Body of pancreas (tissue), 4 donors: Measurements from ENCODE around the gene SCIN. TPM values are rescaled to one million over a fixed set of nuclear protein-coding genes. Genes with fewer than 3 reads are reported as not detected.

Source experiments
- ATAC-seq: fragments of 150-250 bp; one replicate; pipeline ENCODE4 v1.9.1; 2016
- DNase-seq, 4 donors: peaks; one replicate each; pipeline ENCODE4 v3.0.0-alpha.2; 2019
- H3K27ac ChIP-seq, 4 donors: fragments of 200-600 bp; sonication (generic); 1 replicate in 3 of 4; 2 replicates in 1 of 4; pipeline versions ENCODE4 v1.5.1 to v1.6.1; 2016 to 2019; ENCODE audit warnings: mild to moderate bottlenecking in 1 of 4, mixed read lengths in 1 of 4, moderate library complexity in 1 of 4
- H3K27me3 ChIP-seq, 2 donors: fragments of 200-600 bp; sonication (generic); one replicate each; pipeline ENCODE4 v1.6.0; 2016; ENCODE audit warnings: mild to moderate bottlenecking in 1 of 2
- H3K36me3 ChIP-seq, 2 donors: fragments of 200-600 bp; sonication (generic); replicated peaks in 1 of 2; 2 replicates each; pipeline ENCODE4 v1.5.1; 2016; ENCODE audit warnings: low read depth in 2 of 2; ENCODE audit not compliant: insufficient read depth in 1 of 2
- H3K4me1 ChIP-seq: fragments of 200-600 bp; sonication (generic); one replicate; pipeline ENCODE4 v1.6.0; 2016
- H3K4me3 ChIP-seq, 2 donors: fragments of 200-600 bp; sonication (generic); 1 replicate in 1 of 2; 2 replicates in 1 of 2; pipeline ENCODE4 v1.5.1; 2016 to 2019
- H3K9me3 ChIP-seq, 3 donors: fragments of 200-600 bp; sonication (generic); 1 replicate in 2 of 3; 2 replicates in 1 of 3; pipeline ENCODE4 v1.5.1; 2016
- CTCF ChIP-seq, 7 experiments: fragments of 450-650 bp in 4 of 7; fragments of 200-600 bp in 3 of 7; sonication (generic) in 3 of 7; IDR thresholded peaks; one replicate each; pipeline ENCODE4 v1.5.1; 2016 to 2019; ENCODE audit warnings: antibody characterized with exemption in 7 of 7
- POLR2A ChIP-seq, 3 donors: fragments of 450-650 bp; IDR thresholded peaks; one replicate each; pipeline ENCODE4 v1.6.1; 2016; ENCODE audit warnings: antibody characterized with exemption in 3 of 3, mild to moderate bottlenecking in 2 of 3
- WGBS, 2 donors: methylation state at CpG; one replicate each; pipeline ENCODE4 v1.1.5; 2017; 5-methylcytosine and 5-hydroxymethylcytosine counted together
- intact Hi-C: fragments of 100-400 bp; cut with DNase I; formaldehyde crosslinking; loops from one replicate; pipeline ENCODE4 v1.15.1; 2023
- total RNA-seq, 2 donors: library from RNA; depleted of rRNA; stranded (reverse); fragments of >200 nt; gene quantifications; one replicate each; pipeline ENCODE4 v1.1.0, GENCODE V29; 2016

SCIN gene
- total RNA-seq, 2 donors from 2014 or later, result 1.3 TPM; not detected in 1

GRCh38 chr7:12565873-12566272, 4.6 kb upstream of the SCIN start:
- Histone ChIP-seq H3K36me3 (no peaks in the 10 kb centered on the region), H3K27me3 (no peaks in the 10 kb centered on the region), H3K4me3 (no peak overlapping the region), H3K27ac (no peak overlapping the region), H3K9me3 (no peaks in the 10 kb centered on the region), H3K4me1 (peaks cover 11% of the 10 kb centered on the region)
- 92% methylated on average over 2 of the region's 2 CpGs for WGBS, 2 donors
- no peak for TF ChIP-seq CTCF (IDR thresholded peaks at IDR 0.05)
- TF ChIP-seq POLR2A (IDR thresholded peaks at IDR 0.05), result no peak
- DNase-seq, result no peak
- no peak for ATAC-seq
- intact Hi-C loops, result no loop called here

DNA sequence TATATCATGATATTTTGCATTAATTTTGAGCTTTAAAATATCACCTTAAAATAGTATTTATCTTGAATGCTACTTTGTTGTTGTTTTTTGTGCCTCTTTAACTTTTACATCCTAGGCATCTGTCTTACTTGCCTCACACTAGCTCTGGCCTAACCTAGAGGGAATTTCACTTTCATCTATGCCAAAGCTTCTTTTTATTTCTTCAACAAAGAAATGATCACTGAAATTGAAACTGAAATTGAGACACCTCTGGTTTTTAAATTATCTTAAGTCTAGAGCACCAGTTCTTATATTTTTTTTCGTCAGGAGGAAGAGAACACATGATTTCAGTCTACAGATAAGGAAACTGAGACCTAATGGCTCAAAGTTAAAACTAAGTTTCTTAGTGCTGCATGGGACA, 3.5 kb upstream of the SCIN start:
- Histone ChIP-seq H3K27ac (no peak overlapping the region), H3K27me3 (no peaks in the 10 kb centered on the region), H3K9me3 (no peaks in the 10 kb centered on the region), H3K36me3 (no peaks in the 10 kb centered on the region), H3K4me3 (no peak overlapping the region), H3K4me1 (peaks cover 14% of the 10 kb centered on the region)
- ATAC-seq, result no peak
- no peak for DNase-seq
- intact Hi-C loops, result no loop called here
- 32 to 45% methylated on average over 1 of the region's 1 CpG for WGBS, 2 donors
- TF ChIP-seq POLR2A (IDR thresholded peaks at IDR 0.05) (no peak), CTCF (IDR thresholded peaks at IDR 0.05) (no peak)

DNA sequence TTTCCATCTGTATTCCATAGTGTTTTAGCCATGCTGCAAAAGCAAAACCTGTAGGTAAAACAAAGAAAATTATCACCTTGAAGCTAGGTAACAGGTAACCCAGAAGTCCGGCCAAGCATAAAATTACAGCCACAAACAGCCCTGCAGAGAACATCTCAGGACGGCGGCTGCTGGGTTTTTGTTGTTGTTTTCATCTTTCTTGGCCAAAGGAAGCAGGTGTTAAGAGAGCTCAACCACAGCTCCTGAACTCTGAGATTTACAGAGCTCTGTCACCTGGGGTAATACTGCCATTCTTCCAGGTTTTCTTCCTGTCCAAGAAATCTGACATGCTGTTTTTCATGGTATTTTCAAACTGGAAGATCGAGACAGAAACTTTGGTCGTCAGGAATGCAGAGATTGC, 847 bp upstream of the SCIN start:
- Histone ChIP-seq H3K27ac (no peak overlapping the region), H3K4me1 (peaks cover 14% of the 10 kb centered on the region), H3K27me3 (no peaks in the 10 kb centered on the region), H3K36me3 (no peaks in the 10 kb centered on the region), H3K9me3 (no peaks in the 10 kb centered on the region), H3K4me3 (no peak overlapping the region)
- TF ChIP-seq CTCF (IDR thresholded peaks at IDR 0.05) (no peak), POLR2A (IDR thresholded peaks at IDR 0.05) (no peak)
- 20 to 33% methylated on average over 5 of the region's 5 CpGs for WGBS, 2 donors
- DNase-seq, result no peak
- no peak for ATAC-seq
- intact Hi-C loops, result no loop called here

GRCh38 chr7:12570168-12570533, 369 bp upstream of the SCIN start:
- H3K4me3 ChIP-seq, result peak overlapping the region in 1 of 2 donors; percentile 16
- intact Hi-C loops, result no loop called here
- DNase-seq (peak; percentile 25 to 49 (median 27)), ATAC-seq (peak; percentile 80)
- no peak for TF ChIP-seq POLR2A (IDR thresholded peaks at IDR 0.05)
- no peak for TF ChIP-seq CTCF (IDR thresholded peaks at IDR 0.05)
- H3K4me1 ChIP-seq, result peaks cover 14% of the 10 kb centered on the region
- H3K27ac ChIP-seq, result no peak overlapping the region
- WGBS, 2 donors, result 3% methylated on average over 10 of the region's 10 CpGs
- H3K9me3 ChIP-seq, result no peaks in the 10 kb centered on the region
- no peaks in the 10 kb centered on the region for H3K27me3 ChIP-seq
- no peaks in the 10 kb centered on the region for H3K36me3 ChIP-seq

DNA sequence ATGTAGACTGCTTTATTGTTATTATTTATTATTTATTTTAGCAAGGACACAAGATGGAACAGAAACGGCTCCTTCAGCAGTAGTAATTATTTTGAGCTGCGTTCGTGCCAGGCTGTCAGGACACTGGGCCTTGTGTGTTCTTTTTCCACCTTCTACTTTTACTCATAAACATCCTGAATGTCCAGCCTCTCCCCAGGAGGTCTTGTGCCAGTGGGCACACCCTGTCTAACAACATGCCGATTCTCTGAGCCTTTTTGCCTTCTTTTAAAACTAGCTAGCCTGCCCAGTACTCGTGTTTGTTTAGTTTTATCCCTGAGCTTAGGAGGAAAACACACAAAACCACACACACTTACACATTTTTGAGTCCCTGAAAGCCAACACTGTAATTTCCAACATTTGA, 1.2 kb downstream of the SCIN start:
- no peak for TF ChIP-seq POLR2A (IDR thresholded peaks at IDR 0.05)
- TF ChIP-seq CTCF (IDR thresholded peaks at IDR 0.05), result no peak
- no peak overlapping the region for H3K27ac ChIP-seq

More for the DNA sequence above, 1.2 kb downstream of the SCIN start:
- Histone ChIP-seq H3K36me3 (no peaks in the 10 kb centered on the region), H3K4me3 (no peak overlapping the region), H3K27me3 (no peaks in the 10 kb centered on the region), H3K4me1 (peaks cover 14% of the 10 kb centered on the region), H3K9me3 (no peaks in the 10 kb centered on the region)
- ATAC-seq (no peak), DNase-seq (no peak)
- intact Hi-C loops, result no loop called here
- whole genome bisulfite sequencing, 2 donors, result 71 to 72% methylated on average over 5 of the region's 5 CpGs
